ENCODE results near the gene CCDC34.

Gene CCDC34

GRCh38 chr11:27384227-27384626 lies 21.2 kb upstream of the CCDC34 start:
- Histone ChIP-seq H3K36me3 (ENCODE audit: insufficient read depth, low read length) (no peaks in the 10 kb centered on the region), H3K4me2 (ENCODE audit: low read length) (no peak overlapping the region), H3K27me3 (ENCODE audit: insufficient read depth, low read length) (no peaks in the 10 kb centered on the region), H3F3A (ENCODE audit: insufficient read depth, low read length) (no peaks in the 10 kb centered on the region), H2AFZ (ENCODE audit: low read length) (no peak overlapping the region), H3K4me3 (ENCODE audit: low read depth, low read length, poor library complexity, severe bottlenecking) (no peak overlapping the region), H3K27ac (ENCODE audit: low read depth, low read length, poor library complexity, severe bottlenecking) (no peak overlapping the region), H3K79me2 (ENCODE audit: insufficient read depth, low read length) (no peaks in the 10 kb centered on the region), H4K20me1 (ENCODE audit: insufficient read depth, low read length) (no peaks in the 10 kb centered on the region), H3K4me1 (ENCODE audit: insufficient read depth, low read length, severe bottlenecking) (no peaks in the 10 kb centered on the region), H3K9ac (ENCODE audit: low read length) (no peak overlapping the region), H3K9me3 (ENCODE audit: low read length) (no peaks in the 10 kb centered on the region), H3K9me2 (ENCODE audit: low read depth, low read length) (no peaks in the 10 kb centered on the region)
- TF ChIP-seq EZH2 (IDR thresholded peaks at IDR 0.05; ENCODE audit: borderline replicate concordance, low read length) = no peak
- TF ChIP-seq CTCF (IDR thresholded peaks at IDR 0.05; ENCODE audit: low read length) = no peak

- Histone ChIP-seq H3K36me3 (ENCODE audit: insufficient read depth, low read length) (no peaks in the 10 kb centered on the region), H3K4me3 (ENCODE audit: low read depth, low read length, poor library complexity, severe bottlenecking) (no peak overlapping the region), H3K4me2 (ENCODE audit: low read length) (no peak overlapping the region), H3K27me3 (ENCODE audit: insufficient read depth, low read length) (no peaks in the 10 kb centered on the region), H3K27ac (ENCODE audit: low read depth, low read length, poor library complexity, severe bottlenecking) (no peak overlapping the region), H2AFZ (ENCODE audit: low read length) (no peak overlapping the region), H4K20me1 (ENCODE audit: insufficient read depth, low read length) (no peaks in the 10 kb centered on the region), H3K4me1 (ENCODE audit: insufficient read depth, low read length, severe bottlenecking) (no peaks in the 10 kb centered on the region), H3F3A (ENCODE audit: insufficient read depth, low read length) (no peaks in the 10 kb centered on the region), H3K9me3 (ENCODE audit: low read length) (no peaks in the 10 kb centered on the region), H3K9me2 (ENCODE audit: low read depth, low read length) (no peaks in the 10 kb centered on the region), H3K9ac (ENCODE audit: low read length) (no peak overlapping the region), H3K79me2 (ENCODE audit: insufficient read depth, low read length) (no peaks in the 10 kb centered on the region)
- TF ChIP-seq CTCF (IDR thresholded peaks at IDR 0.05; ENCODE audit: low read length) (no peak), EZH2 (IDR thresholded peaks at IDR 0.05; ENCODE audit: borderline replicate concordance, low read length) (no peak)
Observed at GRCh38 chr11:27383645-27384044, 20.6 kb upstream of the CCDC34 start.

GRCh38 chr11:27381238-27381666 lies 18.2 kb upstream of the CCDC34 start:
- H3K9me2 ChIP-seq (ENCODE audit: low read depth, low read length) = no peaks in the 10 kb centered on the region
- no peak overlapping the region for H3K27ac ChIP-seq (ENCODE audit: low read depth, low read length, poor library complexity, severe bottlenecking)
- H3K9me3 ChIP-seq (ENCODE audit: low read length) = no peaks in the 10 kb centered on the region
- no peaks in the 10 kb centered on the region for H3K27me3 ChIP-seq (ENCODE audit: insufficient read depth, low read length)
- H4K20me1 ChIP-seq (ENCODE audit: insufficient read depth, low read length) = no peaks in the 10 kb centered on the region
- H3K4me2 ChIP-seq (ENCODE audit: low read length) = no peak overlapping the region
- no peak overlapping the region for H3K4me3 ChIP-seq (ENCODE audit: low read depth, low read length, poor library complexity, severe bottlenecking)
- H3K9ac ChIP-seq (ENCODE audit: low read length) = no peak overlapping the region
- TF ChIP-seq EZH2 (IDR thresholded peaks at IDR 0.05; ENCODE audit: borderline replicate concordance, low read length) (no peak), CTCF (IDR thresholded peaks at IDR 0.05; ENCODE audit: low read length) (no peak)
- H3K36me3 ChIP-seq (ENCODE audit: insufficient read depth, low read length) = no peaks in the 10 kb centered on the region
- H3K4me1 ChIP-seq (ENCODE audit: insufficient read depth, low read length, severe bottlenecking) = no peaks in the 10 kb centered on the region
- no peak overlapping the region for H2AFZ ChIP-seq (ENCODE audit: low read length)
- H3K79me2 ChIP-seq (ENCODE audit: insufficient read depth, low read length) = no peaks in the 10 kb centered on the region
- H3F3A ChIP-seq (ENCODE audit: insufficient read depth, low read length) = no peaks in the 10 kb centered on the region

Measured in OCI-LY1 (cell line).